Colonic mucosa (tissue), 4 donors: ENCODE data around the gene PATJ. TPM values are rescaled to one million over a fixed set of nuclear protein-coding genes. Genes with fewer than 3 reads are reported as not detected.

Experiments
- DNase-seq: peaks from one replicate; pipeline ENCODE4 v3.0.0-alpha.2; 2020
- H3K27ac ChIP-seq: fragments of 200-600 bp; one replicate; pipeline ENCODE4 v1.8.0; 2021
- H3K27me3 ChIP-seq: fragments of 200-600 bp; one replicate; pipeline ENCODE4 v1.8.0; 2021
- H3K36me3 ChIP-seq: fragments of 200-600 bp; one replicate; pipeline ENCODE4 v1.8.0; 2021
- H3K4me1 ChIP-seq: fragments of 200-600 bp; one replicate; pipeline ENCODE4 v1.8.0; 2021; ENCODE audit warnings: mild to moderate bottlenecking
- H3K4me3 ChIP-seq: fragments of 200-600 bp; one replicate; pipeline ENCODE4 v1.8.0; 2021
- H3K9ac ChIP-seq, 2 donors: one replicate each; pipeline ENCODE4 v1.7.0; 2013; ENCODE audit warnings: control low read depth in 2 of 2, low read depth in 2 of 2, low read length in 2 of 2
- H3K9me3 ChIP-seq: fragments of 200-600 bp; one replicate; pipeline ENCODE4 v1.8.0; 2021
- CTCF ChIP-seq: fragments of 200-600 bp; IDR thresholded peaks from one replicate; pipeline ENCODE4 v1.8.0; 2022; ENCODE audit warnings: antibody characterized with exemption, mild to moderate bottlenecking
- intact Hi-C: fragments of 100-400 bp; cut with DNase I; formaldehyde crosslinking; loops from one replicate; pipeline ENCODE4 v1.14.1; 2022
- total RNA-seq, 2 donors: library from RNA; stranded (reverse); fragmentation: NEBNext Ultra II Directional in 1 of 2; extraction: Animal tissue kit (Norgen Biotek cat#: 25700) in 1 of 2; gene quantifications; one replicate each; pipeline ENCODE4 v1.2.1, GENCODE V29; 2021
- donor health status: healthy.
- donor health status: DM: no; HTN: no; CAD: no.
- donor health status: DM: no; HTN: no; CAD: no.

PATJ gene
- total RNA-seq, 2 donors from 2014 or later, result 65.6 to 69.0 TPM

DNA sequence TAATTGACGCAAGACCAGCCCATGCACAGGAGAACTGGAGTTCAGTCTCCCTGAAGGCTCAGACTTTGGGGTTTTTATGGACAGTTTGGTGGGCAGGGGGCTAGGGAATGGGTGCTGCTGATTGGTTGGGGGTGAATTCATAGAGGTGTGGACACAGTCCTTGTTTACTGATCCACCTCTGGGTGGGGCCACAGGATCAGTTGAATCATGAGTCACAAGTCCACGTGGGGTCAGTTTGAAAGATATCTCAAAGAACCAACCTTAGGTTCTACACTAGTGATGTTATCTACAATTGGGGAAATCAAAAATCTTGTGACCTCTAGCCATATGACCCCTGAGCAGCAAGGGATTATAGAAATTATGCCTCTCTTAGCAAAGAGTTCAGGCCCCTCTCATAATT lies 324.4 kb downstream of the PATJ start:
- Histone ChIP-seq H3K36me3 (no peaks in the 10 kb centered on the region), H3K4me3 (no peak overlapping the region), H3K9me3 (no peaks in the 10 kb centered on the region), H3K4me1 (no peaks in the 10 kb centered on the region), H3K27me3 (no peaks in the 10 kb centered on the region), H3K27ac (no peak overlapping the region), H3K9ac (no peak overlapping the region)
- DNase-seq, result no peak
- TF ChIP-seq CTCF, result no peak
- intact Hi-C loops, result no loop called here

GRCh38 chr1:62068416-62068843 lies 326.1 kb downstream of the PATJ start:
- H3K4me1 ChIP-seq, result no peaks in the 10 kb centered on the region
- no peak overlapping the region for H3K9ac ChIP-seq
- no peaks in the 10 kb centered on the region for H3K27me3 ChIP-seq
- no peaks in the 10 kb centered on the region for H3K9me3 ChIP-seq
- TF ChIP-seq CTCF, result no peak
- H3K4me3 ChIP-seq, result no peak overlapping the region
- intact Hi-C loops, result no loop called here
- no peak for DNase-seq
- no peak overlapping the region for H3K27ac ChIP-seq
- no peaks in the 10 kb centered on the region for H3K36me3 ChIP-seq

- H3K9me3 ChIP-seq, result no peaks in the 10 kb centered on the region
- no peak for TF ChIP-seq CTCF
- no peak overlapping the region for H3K9ac ChIP-seq
- no peak overlapping the region for H3K4me3 ChIP-seq
- no peaks in the 10 kb centered on the region for H3K27me3 ChIP-seq
- intact Hi-C loops, result no loop called here
- DNase-seq, result no peak
- H3K27ac ChIP-seq, result no peak overlapping the region
- no peaks in the 10 kb centered on the region for H3K4me1 ChIP-seq
- no peaks in the 10 kb centered on the region for H3K36me3 ChIP-seq
Measured at GRCh38 chr1:62068978-62069377, 326.7 kb downstream of the PATJ start.

GRCh38 chr1:62070384-62071011 lies 328.2 kb downstream of the PATJ start:
- DNase-seq, result no peak
- no peaks in the 10 kb centered on the region for H3K27me3 ChIP-seq
- H3K9me3 ChIP-seq, result no peaks in the 10 kb centered on the region
- no peak overlapping the region for H3K9ac ChIP-seq
- H3K27ac ChIP-seq, result no peak overlapping the region
- peak; percentile 13 for TF ChIP-seq CTCF
- intact Hi-C loops, result no loop called here
- no peak overlapping the region for H3K4me3 ChIP-seq
- no peaks in the 10 kb centered on the region for H3K36me3 ChIP-seq
- H3K4me1 ChIP-seq, result no peaks in the 10 kb centered on the region

- Histone ChIP-seq H3K36me3 (no peaks in the 10 kb centered on the region), H3K9me3 (no peaks in the 10 kb centered on the region), H3K4me3 (no peak overlapping the region), H3K4me1 (no peaks in the 10 kb centered on the region), H3K27ac (no peak overlapping the region), H3K9ac (no peak overlapping the region), H3K27me3 (no peaks in the 10 kb centered on the region)
- intact Hi-C loops, result no loop called here
- no peak for TF ChIP-seq CTCF
- DNase-seq, result no peak
Measured at GRCh38 chr1:62071695-62072094, 329.4 kb downstream of the PATJ start.
